HG03159 (cell line): ENCODE measurements around the gene MMP17.
A peak's percentile ranks its signal among the peaks of the same experiment; 100 is the strongest.

Experiments
- ATAC-seq: cut with Tn5 transposase; IDR thresholded peaks from one replicate; pipeline ENCODE4 v1.9.1; 2021; ENCODE audit warnings: mild to moderate bottlenecking, moderate library complexity; ENCODE audit not compliant: unreplicated experiment

The MMP17 gene

DNA sequence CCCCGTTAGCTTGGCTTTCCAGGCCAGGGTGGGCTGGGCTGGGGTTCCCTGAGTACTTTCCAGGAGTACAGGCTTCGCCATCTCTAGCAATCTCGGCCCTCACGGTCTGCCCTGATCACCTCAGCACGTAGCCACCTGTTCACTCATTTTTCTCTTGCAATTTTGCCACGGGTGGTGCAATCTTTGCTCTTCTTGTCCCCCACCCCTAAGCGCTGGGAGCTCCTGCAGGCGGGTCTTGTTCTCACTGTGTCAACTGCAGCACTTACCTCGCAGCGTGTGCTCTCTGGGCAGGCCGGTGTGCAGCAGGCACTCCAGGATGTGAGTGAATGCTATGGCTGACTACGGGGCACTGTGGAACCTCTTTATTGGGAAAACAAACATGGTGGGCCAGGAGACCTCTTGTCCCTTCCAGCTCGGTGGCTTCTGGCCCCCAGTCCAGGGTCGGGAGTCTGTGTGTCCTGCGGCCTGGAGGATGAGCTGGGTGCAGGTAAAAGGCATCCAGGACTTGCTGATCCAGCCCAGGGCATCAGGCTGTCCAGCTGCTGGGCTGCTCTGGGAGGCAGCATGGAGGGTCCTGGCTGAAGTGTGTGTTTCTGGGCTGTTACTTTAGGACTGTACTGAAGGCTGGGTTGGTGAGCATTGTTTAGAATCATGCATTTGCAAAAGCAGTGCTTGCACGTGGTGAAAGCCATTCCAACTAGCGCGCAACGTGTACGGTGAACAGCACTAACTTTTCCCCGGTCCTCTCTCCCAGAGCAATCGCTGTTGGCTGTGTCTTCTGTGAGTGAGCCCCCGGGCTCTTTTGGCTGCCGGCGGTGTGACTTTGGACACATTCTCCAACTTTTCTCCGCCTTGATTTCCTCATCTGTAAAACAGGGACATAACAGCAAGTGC is 64.8 kb downstream of the MMP17 start:
- ATAC-seq = no peak

DNA sequence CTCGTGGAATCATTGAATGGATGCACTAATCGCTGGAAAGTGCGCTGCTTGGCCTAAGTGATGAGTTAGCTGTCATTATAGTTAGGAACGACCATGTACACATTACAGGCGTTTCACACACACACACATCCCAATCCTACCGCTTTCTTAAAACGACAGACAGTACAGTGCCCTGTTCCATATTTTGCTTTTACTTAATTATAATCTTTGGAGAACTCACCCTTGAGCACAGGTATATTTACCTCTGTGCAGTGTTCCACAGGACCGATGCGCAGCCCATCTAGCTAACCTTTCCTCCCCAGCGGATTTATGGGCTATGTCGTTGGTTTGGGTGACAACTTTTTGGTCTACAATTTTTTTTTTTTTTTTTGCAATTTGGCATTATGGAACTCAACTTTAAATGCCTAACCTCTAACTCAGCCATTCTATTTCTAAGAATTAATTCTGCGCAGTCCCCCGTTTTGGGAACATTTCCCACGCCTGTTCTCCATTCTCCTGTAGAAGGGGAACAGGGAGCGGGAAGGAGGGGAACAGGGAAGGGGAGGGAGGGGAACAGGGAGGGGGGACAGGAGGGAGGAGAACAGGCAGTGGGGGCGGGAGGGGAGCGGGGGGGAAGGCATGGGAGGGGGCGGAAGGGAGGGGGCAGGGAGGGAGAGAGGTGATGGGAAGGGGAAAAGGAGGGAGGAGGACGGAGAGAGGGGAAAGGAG is 65.6 kb downstream of the MMP17 start:
- ATAC-seq = no peak

- ATAC-seq = peak; percentile 77
These were observed 66.2 kb downstream of the MMP17 start, which contains the start of gene ULK1 for GRCh38 chr12:131894313-131894860. Gene ULK1 (plus strand): TSS chr12:131894622. CDS start chr12:131895002, 380 bp downstream.

- ATAC-seq = no peak
These were observed 66.9 kb downstream of the MMP17 start for GRCh38 chr12:131894981-131895639.

DNA sequence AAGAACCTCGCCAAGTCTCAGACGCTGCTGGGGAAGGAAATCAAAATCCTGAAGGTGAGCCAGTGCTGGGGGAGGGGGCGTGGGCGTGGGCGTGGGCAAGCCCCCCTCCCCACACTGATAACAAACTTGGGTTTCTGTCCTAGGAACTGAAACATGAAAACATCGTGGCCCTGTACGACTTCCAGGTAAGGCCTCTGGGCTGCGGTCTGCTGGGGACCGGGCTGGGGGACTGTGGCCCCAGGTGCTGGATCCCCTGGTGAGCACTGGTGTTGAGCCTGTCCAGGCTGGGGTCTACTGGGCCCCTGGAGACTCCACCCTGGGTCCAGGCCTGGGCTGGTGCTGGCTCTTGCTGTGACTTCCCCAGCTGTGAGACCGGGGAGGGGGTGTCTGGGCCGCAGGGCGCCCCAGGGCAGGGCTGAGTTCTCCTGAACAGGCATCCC is 67.5 kb downstream of the MMP17 start:
- ATAC-seq = peak; percentile 2

DNA sequence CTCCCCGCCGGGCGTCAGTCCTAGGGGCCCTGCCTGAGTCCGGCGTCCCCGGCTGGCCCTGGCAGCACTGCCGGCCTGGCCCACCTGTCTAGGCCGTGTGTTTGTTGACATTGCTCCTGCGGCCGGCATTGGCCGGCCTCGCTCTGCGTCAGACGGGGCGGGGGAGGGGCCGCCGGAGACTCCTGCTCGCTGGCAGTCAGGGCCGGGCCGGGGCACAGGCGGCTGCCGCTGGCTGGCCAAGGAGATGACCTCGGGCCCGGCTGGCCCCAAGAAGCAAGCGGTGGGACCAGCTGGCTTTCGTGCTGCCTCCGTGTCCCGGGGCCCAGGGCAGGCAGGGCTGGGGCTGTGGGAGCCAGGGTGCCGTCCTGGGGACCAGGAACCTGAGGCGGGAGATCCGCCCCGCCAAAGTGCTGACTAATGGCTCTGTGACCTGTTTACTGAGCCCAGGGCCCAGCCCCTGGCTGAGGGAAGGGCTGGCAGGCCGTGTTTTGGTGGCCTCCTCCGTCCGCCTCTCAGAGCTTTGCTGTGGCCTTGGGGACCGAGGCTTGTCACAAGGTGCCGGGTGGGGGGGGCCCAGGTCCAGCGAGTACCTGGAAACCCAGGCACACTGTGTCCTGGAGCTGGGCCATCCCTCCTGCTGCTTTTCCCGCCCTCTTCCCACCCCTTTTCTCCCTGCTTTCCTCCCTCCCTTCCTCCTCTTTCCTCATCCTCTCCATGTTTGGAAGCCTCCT is 68.1 kb downstream of the MMP17 start:
- ATAC-seq = peak; percentile 52

DNA sequence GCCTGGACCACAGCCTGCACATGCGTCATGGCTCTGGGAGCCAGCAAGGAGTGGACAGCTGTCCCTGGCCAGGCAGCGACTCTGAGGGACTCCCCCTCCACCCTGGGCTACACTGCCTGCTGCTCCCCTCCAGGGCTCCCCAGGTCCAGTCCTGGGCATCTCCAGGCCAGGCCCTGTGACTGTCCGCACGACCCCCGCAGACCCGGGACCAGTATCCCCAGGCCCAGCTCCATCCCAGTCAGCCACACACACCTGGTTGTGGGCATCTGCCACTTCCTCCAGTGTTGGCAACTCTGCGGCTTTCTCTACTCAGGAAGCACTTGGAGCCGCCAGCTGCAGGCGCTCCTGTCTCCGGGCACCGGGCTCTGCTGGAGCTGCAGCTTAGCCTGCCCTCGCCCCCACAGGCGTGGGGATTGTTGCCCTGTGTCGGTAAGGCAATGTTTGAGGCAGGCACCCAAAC is 68.6 kb downstream of the MMP17 start:
- ATAC-seq = no peak

DNA sequence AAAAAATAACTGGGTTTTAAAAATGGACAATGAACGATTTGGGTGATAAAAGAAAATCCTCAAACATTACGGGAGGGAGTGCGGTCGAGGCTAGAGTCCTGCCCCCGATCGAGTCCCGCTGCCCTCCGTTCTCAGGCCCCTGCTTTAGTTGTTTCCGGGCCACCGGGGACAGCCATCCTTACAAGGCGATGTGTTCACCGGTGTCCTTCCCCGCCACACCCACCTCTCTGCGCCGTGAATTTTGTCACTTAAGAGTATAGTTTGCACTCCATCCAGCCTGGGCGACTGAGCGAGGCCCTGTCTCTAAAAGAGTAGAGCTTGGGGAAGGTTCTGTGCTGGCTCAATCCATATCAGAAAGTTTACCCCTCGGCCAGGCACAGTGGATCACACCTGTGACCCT is 69.1 kb downstream of the MMP17 start:
- no peak for ATAC-seq

GRCh38 chr12:131897875-131898274 is 69.7 kb downstream of the MMP17 start:
- ATAC-seq = no peak

- no peak for ATAC-seq
These were observed 72.2 kb downstream of the MMP17 start for GRCh38 chr12:131900397-131900796.
